GM23338 (cell line): ENCODE results near the gene ZNF148. TPM values are rescaled to one million over a fixed set of nuclear protein-coding genes. Genes with fewer than 3 reads are reported as not detected.

Source experiments
- ATAC-seq: fragments of 200-7000 bp; cut with Tn5 transposase; 3 replicates; pipeline ENCODE4 v1.9.1; 2020
- DNase-seq: peaks from one replicate; pipeline ENCODE4 v3.0.0-alpha.2; 2015; ENCODE audit warnings: low spot score
- H2AFZ ChIP-seq: fragments of 200-600 bp; sonication (generic); 2 replicates; pipeline ENCODE4 v1.8.0; 2016; ENCODE audit warnings: antibody characterized with exemption, mild to moderate bottlenecking, moderate library complexity
- H3F3A ChIP-seq: fragments of 200-600 bp; sonication (generic); replicated peaks from 2 replicates; pipeline ENCODE4 v1.8.0; 2017; ENCODE audit warnings: antibody characterized with exemption, mixed run types, low read depth
- H3K27ac ChIP-seq: fragments of 200-600 bp; sonication (generic); 2 replicates; pipeline ENCODE4 v1.6.1; 2016; ENCODE audit warnings: low read depth
- H3K27me3 ChIP-seq: fragments of 200-600 bp; sonication (generic); 2 replicates; pipeline ENCODE4 v1.8.0; 2016; ENCODE audit warnings: mild to moderate bottlenecking, mixed run types, moderate library complexity; ENCODE audit not compliant: insufficient read depth
- H3K36me3 ChIP-seq: fragments of 200-600 bp; sonication (generic); 2 replicates; pipeline ENCODE4 v1.8.0; 2016; ENCODE audit warnings: mild to moderate bottlenecking; ENCODE audit not compliant: insufficient read depth
- H3K4me1 ChIP-seq: fragments of 200-600 bp; sonication (generic); 2 replicates; pipeline ENCODE4 v1.8.0; 2016; ENCODE audit warnings: mild to moderate bottlenecking, moderate library complexity; ENCODE audit not compliant: insufficient read depth
- H3K4me2 ChIP-seq: fragments of 200-600 bp; sonication (generic); 2 replicates; pipeline ENCODE4 v1.7.1; 2017; ENCODE audit warnings: mixed run types
- H3K4me3 ChIP-seq: fragments of 200-600 bp; sonication (generic); 2 replicates; pipeline ENCODE4 v1.6.1; 2016; ENCODE audit warnings: mixed run types
- H3K79me2 ChIP-seq: fragments of 200-600 bp; sonication (generic); replicated peaks from 2 replicates; pipeline ENCODE4 v1.8.0; 2017; ENCODE audit warnings: mild to moderate bottlenecking; ENCODE audit not compliant: insufficient read depth
- H3K9me2 ChIP-seq: fragments of 200-600 bp; sonication (generic); 2 replicates; pipeline ENCODE4 v1.8.0; 2017; ENCODE audit not compliant: insufficient read depth
- H4K20me1 ChIP-seq: fragments of 200-600 bp; sonication (generic); replicated peaks from 2 replicates; pipeline ENCODE4 v1.8.0; 2017; ENCODE audit warnings: mild to moderate bottlenecking; ENCODE audit not compliant: insufficient read depth
- H3K27ac Mint-ChIP-seq: 2 replicates; pipeline ENCODE4 v1.8.0; 2020; ENCODE audit warnings: inconsistent platforms, mild to moderate bottlenecking, moderate library complexity, mixed read lengths
- H3K27me3 Mint-ChIP-seq: 3 replicates; pipeline ENCODE4 v1.8.0; 2022; ENCODE audit warnings: low read depth, mild to moderate bottlenecking, moderate library complexity, mixed read lengths, inconsistent platforms; ENCODE audit not compliant: insufficient read depth, poor library complexity
- H3K36me3 Mint-ChIP-seq: 3 replicates; pipeline ENCODE4 v1.8.0; 2021; ENCODE audit warnings: low read depth, mild to moderate bottlenecking, inconsistent platforms, moderate library complexity, mixed read lengths
- H3K4me1 Mint-ChIP-seq: 3 replicates; pipeline ENCODE4 v1.8.0; 2020; ENCODE audit warnings: mild to moderate bottlenecking, inconsistent platforms, mixed read lengths
- H3K4me3 Mint-ChIP-seq: 3 replicates; pipeline ENCODE4 v1.8.0; 2021; ENCODE audit warnings: moderate library complexity, mild to moderate bottlenecking, inconsistent platforms, mixed read lengths
- H3K9me3 Mint-ChIP-seq: 3 replicates; pipeline ENCODE4 v1.8.0; 2020; ENCODE audit warnings: moderate library complexity, mild to moderate bottlenecking, inconsistent platforms, mixed read lengths
- CREB1 ChIP-seq: fragments of 250-450 bp; sonication (Bioruptor Pico); IDR thresholded peaks from 2 replicates; pipeline ENCODE4 v1.5.0; 2020; ENCODE audit warnings: low read depth, mild to moderate bottlenecking, moderate library complexity
- CTCF ChIP-seq, 2 experiments: fragments of 200-600 bp in 1 of 2; sonication (generic) in 1 of 2; conservative IDR thresholded peaks; 2 replicates each; pipeline versions ENCODE4 v1.5.1 to v1.6.1; 2016 to 2017; ENCODE audit warnings: antibody characterized with exemption in 2 of 2, low read depth in 2 of 2, mild to moderate bottlenecking in 2 of 2, moderate library complexity in 1 of 2
- EZH2 ChIP-seq: fragments of 200-600 bp; sonication (generic); IDR thresholded peaks from one replicate; pipeline ENCODE4 v1.8.0; 2017; ENCODE audit warnings: antibody characterized with exemption, mild to moderate bottlenecking, low read depth; ENCODE audit not compliant: unreplicated experiment
- EZH2phosphoT487 ChIP-seq: fragments of 200-600 bp; sonication (generic); IDR thresholded peaks from one replicate; pipeline ENCODE4 v1.8.1; 2018; ENCODE audit warnings: antibody characterized with exemption; ENCODE audit not compliant: unreplicated experiment
- JUNB ChIP-seq: IDR thresholded peaks from one replicate; pipeline ENCODE4 v1.6.1; 2016; ENCODE audit warnings: antibody characterized with exemption; ENCODE audit not compliant: unreplicated experiment
- NANOG ChIP-seq: IDR thresholded peaks from 2 replicates; pipeline ENCODE4 v1.6.1; 2016; ENCODE audit warnings: antibody characterized with exemption, borderline replicate concordance
- POLR2AphosphoS5 ChIP-seq: IDR thresholded peaks from 2 replicates; pipeline ENCODE4 v1.6.1; 2016; ENCODE audit warnings: antibody characterized with exemption, low read depth
- STAT1 ChIP-seq: IDR thresholded peaks from one replicate; pipeline ENCODE4 v1.6.1; 2016; ENCODE audit warnings: antibody characterized with exemption; ENCODE audit not compliant: unreplicated experiment
- ZNF114 ChIP-seq: fragments of 250-450 bp; sonication (Bioruptor Pico); IDR thresholded peaks from 2 replicates; pipeline ENCODE4 v1.5.0; 2020; ENCODE audit warnings: mild to moderate bottlenecking, moderate library complexity
- ZNF331 ChIP-seq: fragments of 250-450 bp; sonication (Bioruptor Pico); IDR thresholded peaks from 2 replicates; pipeline ENCODE4 v1.5.0; 2020; ENCODE audit warnings: low read depth, mild to moderate bottlenecking, moderate library complexity
- polyA plus RNA-seq: library from polyadenylated mRNA; unstranded; fragments of >200 nt; fragmentation: Nextera tagmentation; extraction: Ambion mirVana; gene quantifications from 2 replicates; pipeline ENCODE4 v1.2.1, GENCODE V29; 2016
- total RNA-seq: library from RNA; depleted of rRNA; stranded (reverse); fragments of >200 nt; shearing (Covaris generic); gene quantifications from 2 replicates; pipeline ENCODE4 v1.2.3, GENCODE V29; 2014
- TF ChIP-seq, protein P1 (sequence below): IDR thresholded peaks from one replicate; pipeline ENCODE4 v1.6.1; 2018; ENCODE audit warnings: antibody characterized with exemption; ENCODE audit not compliant: unreplicated experiment
- TF ChIP-seq, protein P2 (sequence below): fragments of 250-450 bp; sonication (Bioruptor Pico); IDR thresholded peaks from 2 replicates; pipeline ENCODE4 v1.5.0; 2020; ENCODE audit warnings: mild to moderate bottlenecking, moderate library complexity
- TF ChIP-seq, protein P3 (sequence below): IDR thresholded peaks from 2 replicates; pipeline ENCODE4 v1.6.1; 2016; ENCODE audit warnings: antibody characterized with exemption

The ZNF148 gene
- total and polyA plus RNA-seq, 2 experiments from 2014 or later: 13.9 to 16.9 TPM

GRCh38 chr3:125213364-125213755 lies 161.8 kb downstream of the ZNF148 start:
- Histone ChIP-seq H4K20me1 (no peaks in the 10 kb centered on the region), H3K79me2 (no peaks in the 10 kb centered on the region), H3F3A (no peaks in the 10 kb centered on the region), H3K27ac (no peak overlapping the region), H3K4me1 (peaks cover 18% of the 10 kb centered on the region), H3K9me2 (no peaks in the 10 kb centered on the region), H3K36me3 (no peaks in the 10 kb centered on the region), H3K4me2 (peak overlapping the region; percentile 92), H3K27me3 (peaks cover 15% of the 10 kb centered on the region), H3K4me3 (peak overlapping the region; percentile 75; the same call in 1 of the 2 replicates), H2AFZ (peak overlapping the region; percentile 94)
- Mint-ChIP-seq H3K27me3 (peaks cover 8% of the 10 kb centered on the region), H3K36me3 (no peaks in the 10 kb centered on the region), H3K4me1 (peaks cover 26% of the 10 kb centered on the region), H3K4me3 (peak overlapping the region; percentile 75), H3K9me3 (no peaks in the 10 kb centered on the region), H3K27ac (no peak overlapping the region)
- DNase-seq (no peak), ATAC-seq (no peak)
- TF ChIP-seq CREB1 (CRISPR knock-in tag) (no peak), EZH2 (no peak), ZNF114 (no peak), NANOG (no peak), CTCF (conservative IDR thresholded peaks at IDR 0.05; ENCODE audit: low read depth in 2 of 2) (no peak), STAT1 (no peak), JUNB (no peak), POLR2AphosphoS5 (no peak), ZNF331 (CRISPR knock-in tag) (no peak), EZH2phosphoT487 (no peak)
- TF ChIP-seq, protein P1, sequence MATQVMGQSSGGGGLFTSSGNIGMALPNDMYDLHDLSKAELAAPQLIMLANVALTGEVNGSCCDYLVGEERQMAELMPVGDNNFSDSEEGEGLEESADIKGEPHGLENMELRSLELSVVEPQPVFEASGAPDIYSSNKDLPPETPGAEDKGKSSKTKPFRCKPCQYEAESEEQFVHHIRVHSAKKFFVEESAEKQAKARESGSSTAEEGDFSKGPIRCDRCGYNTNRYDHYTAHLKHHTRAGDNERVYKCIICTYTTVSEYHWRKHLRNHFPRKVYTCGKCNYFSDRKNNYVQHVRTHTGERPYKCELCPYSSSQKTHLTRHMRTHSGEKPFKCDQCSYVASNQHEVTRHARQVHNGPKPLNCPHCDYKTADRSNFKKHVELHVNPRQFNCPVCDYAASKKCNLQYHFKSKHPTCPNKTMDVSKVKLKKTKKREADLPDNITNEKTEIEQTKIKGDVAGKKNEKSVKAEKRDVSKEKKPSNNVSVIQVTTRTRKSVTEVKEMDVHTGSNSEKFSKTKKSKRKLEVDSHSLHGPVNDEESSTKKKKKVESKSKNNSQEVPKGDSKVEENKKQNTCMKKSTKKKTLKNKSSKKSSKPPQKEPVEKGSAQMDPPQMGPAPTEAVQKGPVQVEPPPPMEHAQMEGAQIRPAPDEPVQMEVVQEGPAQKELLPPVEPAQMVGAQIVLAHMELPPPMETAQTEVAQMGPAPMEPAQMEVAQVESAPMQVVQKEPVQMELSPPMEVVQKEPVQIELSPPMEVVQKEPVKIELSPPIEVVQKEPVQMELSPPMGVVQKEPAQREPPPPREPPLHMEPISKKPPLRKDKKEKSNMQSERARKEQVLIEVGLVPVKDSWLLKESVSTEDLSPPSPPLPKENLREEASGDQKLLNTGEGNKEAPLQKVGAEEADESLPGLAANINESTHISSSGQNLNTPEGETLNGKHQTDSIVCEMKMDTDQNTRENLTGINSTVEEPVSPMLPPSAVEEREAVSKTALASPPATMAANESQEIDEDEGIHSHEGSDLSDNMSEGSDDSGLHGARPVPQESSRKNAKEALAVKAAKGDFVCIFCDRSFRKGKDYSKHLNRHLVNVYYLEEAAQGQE: no peak
- TF ChIP-seq, protein P2, sequence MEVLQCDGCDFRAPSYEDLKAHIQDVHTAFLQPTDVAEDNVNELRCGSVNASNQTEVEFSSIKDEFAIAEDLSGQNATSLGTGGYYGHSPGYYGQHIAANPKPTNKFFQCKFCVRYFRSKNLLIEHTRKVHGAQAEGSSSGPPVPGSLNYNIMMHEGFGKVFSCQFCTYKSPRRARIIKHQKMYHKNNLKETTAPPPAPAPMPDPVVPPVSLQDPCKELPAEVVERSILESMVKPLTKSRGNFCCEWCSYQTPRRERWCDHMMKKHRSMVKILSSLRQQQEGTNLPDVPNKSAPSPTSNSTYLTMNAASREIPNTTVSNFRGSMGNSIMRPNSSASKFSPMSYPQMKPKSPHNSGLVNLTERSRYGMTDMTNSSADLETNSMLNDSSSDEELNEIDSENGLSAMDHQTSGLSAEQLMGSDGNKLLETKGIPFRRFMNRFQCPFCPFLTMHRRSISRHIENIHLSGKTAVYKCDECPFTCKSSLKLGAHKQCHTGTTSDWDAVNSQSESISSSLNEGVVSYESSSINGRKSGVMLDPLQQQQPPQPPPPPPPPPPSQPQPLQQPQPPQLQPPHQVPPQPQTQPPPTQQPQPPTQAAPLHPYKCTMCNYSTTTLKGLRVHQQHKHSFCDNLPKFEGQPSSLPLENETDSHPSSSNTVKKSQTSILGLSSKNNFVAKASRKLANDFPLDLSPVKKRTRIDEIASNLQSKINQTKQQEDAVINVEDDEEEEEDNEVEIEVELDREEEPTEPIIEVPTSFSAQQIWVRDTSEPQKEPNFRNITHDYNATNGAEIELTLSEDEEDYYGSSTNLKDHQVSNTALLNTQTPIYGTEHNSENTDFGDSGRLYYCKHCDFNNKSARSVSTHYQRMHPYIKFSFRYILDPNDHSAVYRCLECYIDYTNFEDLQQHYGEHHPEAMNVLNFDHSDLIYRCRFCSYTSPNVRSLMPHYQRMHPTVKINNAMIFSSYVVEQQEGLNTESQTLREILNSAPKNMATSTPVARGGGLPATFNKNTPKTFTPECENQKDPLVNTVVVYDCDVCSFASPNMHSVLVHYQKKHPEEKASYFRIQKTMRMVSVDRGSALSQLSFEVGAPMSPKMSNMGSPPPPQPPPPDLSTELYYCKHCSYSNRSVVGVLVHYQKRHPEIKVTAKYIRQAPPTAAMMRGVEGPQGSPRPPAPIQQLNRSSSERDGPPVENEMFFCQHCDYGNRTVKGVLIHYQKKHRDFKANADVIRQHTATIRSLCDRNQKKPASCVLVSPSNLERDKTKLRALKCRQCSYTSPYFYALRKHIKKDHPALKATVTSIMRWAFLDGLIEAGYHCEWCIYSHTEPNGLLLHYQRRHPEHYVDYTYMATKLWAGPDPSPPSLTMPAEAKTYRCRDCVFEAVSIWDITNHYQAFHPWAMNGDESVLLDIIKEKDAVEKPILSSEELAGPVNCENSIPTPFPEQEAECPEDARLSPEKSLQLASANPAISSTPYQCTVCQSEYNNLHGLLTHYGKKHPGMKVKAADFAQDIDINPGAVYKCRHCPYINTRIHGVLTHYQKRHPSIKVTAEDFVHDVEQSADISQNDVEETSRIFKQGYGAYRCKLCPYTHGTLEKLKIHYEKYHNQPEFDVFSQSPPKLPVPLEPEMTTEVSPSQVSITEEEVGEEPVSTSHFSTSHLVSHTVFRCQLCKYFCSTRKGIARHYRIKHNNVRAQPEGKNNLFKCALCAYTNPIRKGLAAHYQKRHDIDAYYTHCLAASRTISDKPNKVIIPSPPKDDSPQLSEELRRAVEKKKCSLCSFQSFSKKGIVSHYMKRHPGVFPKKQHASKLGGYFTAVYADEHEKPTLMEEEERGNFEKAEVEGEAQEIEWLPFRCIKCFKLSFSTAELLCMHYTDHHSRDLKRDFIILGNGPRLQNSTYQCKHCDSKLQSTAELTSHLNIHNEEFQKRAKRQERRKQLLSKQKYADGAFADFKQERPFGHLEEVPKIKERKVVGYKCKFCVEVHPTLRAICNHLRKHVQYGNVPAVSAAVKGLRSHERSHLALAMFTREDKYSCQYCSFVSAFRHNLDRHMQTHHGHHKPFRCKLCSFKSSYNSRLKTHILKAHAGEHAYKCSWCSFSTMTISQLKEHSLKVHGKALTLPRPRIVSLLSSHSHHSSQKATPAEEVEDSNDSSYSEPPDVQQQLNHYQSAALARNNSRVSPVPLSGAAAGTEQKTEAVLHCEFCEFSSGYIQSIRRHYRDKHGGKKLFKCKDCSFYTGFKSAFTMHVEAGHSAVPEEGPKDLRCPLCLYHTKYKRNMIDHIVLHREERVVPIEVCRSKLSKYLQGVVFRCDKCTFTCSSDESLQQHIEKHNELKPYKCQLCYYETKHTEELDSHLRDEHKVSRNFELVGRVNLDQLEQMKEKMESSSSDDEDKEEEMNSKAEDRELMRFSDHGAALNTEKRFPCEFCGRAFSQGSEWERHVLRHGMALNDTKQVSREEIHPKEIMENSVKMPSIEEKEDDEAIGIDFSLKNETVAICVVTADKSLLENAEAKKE (CRISPR knock-in tag): no peak
- TF ChIP-seq, protein P3, sequence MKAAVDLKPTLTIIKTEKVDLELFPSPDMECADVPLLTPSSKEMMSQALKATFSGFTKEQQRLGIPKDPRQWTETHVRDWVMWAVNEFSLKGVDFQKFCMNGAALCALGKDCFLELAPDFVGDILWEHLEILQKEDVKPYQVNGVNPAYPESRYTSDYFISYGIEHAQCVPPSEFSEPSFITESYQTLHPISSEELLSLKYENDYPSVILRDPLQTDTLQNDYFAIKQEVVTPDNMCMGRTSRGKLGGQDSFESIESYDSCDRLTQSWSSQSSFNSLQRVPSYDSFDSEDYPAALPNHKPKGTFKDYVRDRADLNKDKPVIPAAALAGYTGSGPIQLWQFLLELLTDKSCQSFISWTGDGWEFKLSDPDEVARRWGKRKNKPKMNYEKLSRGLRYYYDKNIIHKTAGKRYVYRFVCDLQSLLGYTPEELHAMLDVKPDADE: no peak
